IMR-90 (cell line): ENCODE measurements around the gene TSPEAR. TPM values are rescaled to one million over a fixed set of nuclear protein-coding genes. Genes with fewer than 3 reads are reported as not detected.

Source experiments
- ATAC-seq: fragments of 200-7000 bp; cut with Tn5 transposase; 2 replicates; pipeline ENCODE4 v1.9.1; 2020; ENCODE audit warnings: low read depth, mild to moderate bottlenecking, moderate library complexity
- BruUV-seq: library from RNA; stranded (reverse); fragments of 400-500 nt; replicated peaks from 2 replicates; lab custom pipeline; 2021; lab: Mats Ljungman, UMichigan
- CTCF ChIA-PET: fragments of 300-600 bp; formaldehyde crosslinking; extraction: SDS; loops from one replicate; lab custom pipeline; 2021; ENCODE audit warnings: antibody characterized with exemption; lab: Yijun Ruan, JAX
- POLR2A ChIA-PET: fragments of 300-600 bp; sonication (Branson Sonifier 250); formaldehyde crosslinking; loops from one replicate; lab custom pipeline; 2022; ENCODE audit warnings: antibody characterized with exemption; ENCODE audit not compliant: unreplicated experiment; lab: Charles Lee
- DNase-seq: peaks from one replicate; pipeline ENCODE4 v3.0.0; 2013
- H2AFZ ChIP-seq: replicated peaks from 2 replicates; pipeline ENCODE3; 2013; ENCODE audit warnings: low read length, mild to moderate bottlenecking; ENCODE audit not compliant: poor library complexity
- H2AK5ac ChIP-seq: 2 replicates; pipeline ENCODE4 v1.6.1; 2013; ENCODE audit warnings: low read depth, low read length, inconsistent platforms
- H2AK9ac ChIP-seq: replicated peaks from 2 replicates; pipeline ENCODE3; 2013; ENCODE audit warnings: mild to moderate bottlenecking, low read depth, low read length, moderate library complexity; ENCODE audit not compliant: poor library complexity
- H2BK120ac ChIP-seq: 2 replicates; pipeline ENCODE4 v1.6.1; 2013; ENCODE audit warnings: low read depth, low read length, inconsistent platforms
- H2BK15ac ChIP-seq: 3 replicates; pipeline ENCODE4 v1.6.1; 2013; ENCODE audit warnings: low read depth, low read length, inconsistent platforms
- H2BK20ac ChIP-seq: 2 replicates; pipeline ENCODE4 v1.6.1; 2013; ENCODE audit warnings: low read depth, mild to moderate bottlenecking, inconsistent platforms, low read length, moderate library complexity
- H2BK5ac ChIP-seq: 2 replicates; pipeline ENCODE4 v1.6.1; 2013; ENCODE audit warnings: mild to moderate bottlenecking, low read depth, low read length, inconsistent platforms; ENCODE audit not compliant: poor library complexity, severe bottlenecking
- H3K14ac ChIP-seq: replicated peaks from 2 replicates; pipeline ENCODE4 v1.6.1; 2013; ENCODE audit warnings: low read depth, low read length, inconsistent platforms
- H3K18ac ChIP-seq: 2 replicates; pipeline ENCODE4 v1.6.1; 2013; ENCODE audit warnings: low read depth, low read length, control low read depth
- H3K23ac ChIP-seq: 2 replicates; pipeline ENCODE4 v1.6.1; 2013; ENCODE audit warnings: low read depth, low read length, inconsistent platforms
- H3K27ac ChIP-seq: 2 replicates; pipeline ENCODE4 v1.5.1; 2013; ENCODE audit warnings: mild to moderate bottlenecking, control low read depth, low read length; ENCODE audit not compliant: insufficient read depth
- H3K27me3 ChIP-seq: 2 replicates; pipeline ENCODE4 v1.6.1; 2013; ENCODE audit warnings: low read length; ENCODE audit not compliant: control insufficient read depth, insufficient read depth
- H3K36me3 ChIP-seq: 2 replicates; pipeline ENCODE4 v1.6.1; 2013; ENCODE audit warnings: low read length, mixed read lengths; ENCODE audit not compliant: control insufficient read depth, insufficient read depth
- H3K4ac ChIP-seq: 2 replicates; pipeline ENCODE4 v1.6.1; 2013; ENCODE audit warnings: low read depth, low read length, inconsistent platforms
- H3K4me1 ChIP-seq: 2 replicates; pipeline ENCODE4 v1.6.1; 2013; ENCODE audit warnings: low read length, mixed read lengths; ENCODE audit not compliant: control insufficient read depth, insufficient read depth
- H3K4me2 ChIP-seq: 2 replicates; pipeline ENCODE4 v1.6.1; 2013; ENCODE audit warnings: low read depth, mild to moderate bottlenecking, control low read depth, low read length, moderate library complexity
- H3K4me3 ChIP-seq: 2 replicates; pipeline ENCODE4 v1.5.1; 2013; ENCODE audit warnings: low read depth, mild to moderate bottlenecking, control low read depth, low read length, moderate library complexity; ENCODE audit not compliant: insufficient read depth
- H3K56ac ChIP-seq: 2 replicates; pipeline ENCODE4 v1.6.1; 2013; ENCODE audit warnings: low read length, inconsistent platforms; ENCODE audit not compliant: insufficient read depth; ENCODE audit errors: extremely low read depth
- H3K79me1 ChIP-seq, 2 experiments: 2 replicates each; pipeline ENCODE4 v1.6.1; 2013; ENCODE audit warnings: low read length in 2 of 2, inconsistent platforms in 1 of 2, low read depth in 1 of 2
- H3K9ac ChIP-seq: 2 replicates; pipeline ENCODE4 v1.6.1; 2013; ENCODE audit warnings: low read depth, low read length, control low read depth
- H3K9me1 ChIP-seq: 2 replicates; pipeline ENCODE4 v1.6.1; 2013; ENCODE audit warnings: low read length, inconsistent platforms; ENCODE audit not compliant: insufficient read depth
- H3K9me3 ChIP-seq: 2 replicates; pipeline ENCODE4 v1.6.1; 2013; ENCODE audit warnings: low read length; ENCODE audit not compliant: control insufficient read depth, insufficient read depth
- H4K20me1 ChIP-seq: 2 replicates; pipeline ENCODE4 v1.6.1; 2013; ENCODE audit warnings: low read length, inconsistent platforms; ENCODE audit not compliant: insufficient read depth
- H4K5ac ChIP-seq: 2 replicates; pipeline ENCODE4 v1.6.1; 2013; ENCODE audit warnings: mild to moderate bottlenecking, low read depth, low read length, control low read depth
- H4K8ac ChIP-seq, 2 experiments: 2 replicates each; pipeline ENCODE4 v1.6.1; 2013; ENCODE audit warnings: low read depth in 2 of 2, low read length in 2 of 2, control low read depth in 1 of 2, inconsistent platforms in 1 of 2
- H4K91ac ChIP-seq: 2 replicates; pipeline ENCODE4 v1.6.1; 2013; ENCODE audit warnings: low read depth, low read length, inconsistent platforms; ENCODE audit not compliant: insufficient read depth
- BHLHE40 ChIP-seq: fragments of 150-350 bp; IDR thresholded peaks from 2 replicates; pipeline ENCODE4 v1.6.1; 2016; ENCODE audit warnings: mild to moderate bottlenecking, low read depth, low read length
- CHD1 ChIP-seq: IDR thresholded peaks from 2 replicates; pipeline ENCODE4 v1.6.1; 2012; ENCODE audit warnings: low read depth, low read length, improper control_type of control experiment
- ELK1 ChIP-seq: fragments of 150-350 bp; IDR thresholded peaks from 2 replicates; pipeline ENCODE4 v1.6.1; 2016; ENCODE audit warnings: low read depth, mild to moderate bottlenecking, low read length, moderate library complexity, borderline replicate concordance
- FOS ChIP-seq: fragments of 150-350 bp; IDR thresholded peaks from 2 replicates; pipeline ENCODE4 v1.6.1; 2016; ENCODE audit warnings: low read depth, low read length
- MXI1 ChIP-seq: IDR thresholded peaks from 2 replicates; pipeline ENCODE4 v1.6.1; 2012; ENCODE audit warnings: low read depth, mild to moderate bottlenecking, low read length, moderate library complexity, borderline replicate concordance
- NFE2L2 ChIP-seq: fragments of 150-350 bp; IDR thresholded peaks from 2 replicates; pipeline ENCODE4 v1.6.1; 2016; ENCODE audit warnings: low read depth, mild to moderate bottlenecking, low read length
- POLR2A ChIP-seq: IDR thresholded peaks from 2 replicates; pipeline ENCODE4 v1.6.1; 2012; ENCODE audit warnings: mild to moderate bottlenecking, low read depth, low read length
- RAD21 ChIP-seq: IDR thresholded peaks from 2 replicates; pipeline ENCODE4 v1.6.1; 2012; ENCODE audit warnings: low read length, improper control_type of control experiment
- SMC3 ChIP-seq: fragments of 150-350 bp; IDR thresholded peaks from 2 replicates; pipeline ENCODE4 v1.6.1; 2016; ENCODE audit warnings: low read depth, mild to moderate bottlenecking, antibody characterized with exemption, low read length, moderate library complexity
- WGBS, 2 experiments: methylation state at CpG; one replicate each; pipeline versions ENCODE4 v1.1.5 to v1.1.7; 2013; ENCODE audit warnings: missing lambda C conversion rate in 2 of 2; ENCODE audit not compliant: insufficient read length in 1 of 2; ENCODE audit errors: extremely low coverage in 2 of 2; 5-methylcytosine and 5-hydroxymethylcytosine counted together
- dilution Hi-C: fragments of 300-500 bp; cut with HindIII; formaldehyde crosslinking; loops from one replicate; pipeline ENCODE4 v1.14.3; 2018; ENCODE audit warnings: low sequenced_read_pairs; ENCODE audit not compliant: unreplicated experiment
- in situ Hi-C: fragments of 300-500 bp; cut with MboI; formaldehyde crosslinking; loops from 3 replicates; pipeline ENCODE4 v1.14.3; 2019; ENCODE audit warnings: low sequenced_read_pairs, inconsistent platforms, mixed read lengths
- intact Hi-C: fragments of 100-400 bp; cut with micrococcal nuclease; formaldehyde crosslinking; loops from 2 replicates; pipeline ENCODE4 v1.10.0; 2022
- polyA plus RNA-seq, 3 experiments: library from polyadenylated mRNA; depleted of rRNA; stranded (reverse); fragments of >200 nt; gene quantifications; 2 replicates each; pipeline ENCODE4 v1.2.3, GENCODE V29; 2012; ENCODE audit warnings: low replicate concordance in 1 of 3
- total RNA-seq: library from RNA; depleted of rRNA; stranded (reverse); fragments of >200 nt; gene quantifications from 2 replicates; pipeline ENCODE4 v1.2.3, GENCODE V29; 2012
- TF ChIP-seq, protein P1 (sequence below): conservative IDR thresholded peaks from 2 replicates; pipeline ENCODE4 v1.5.1; 2012; ENCODE audit warnings: mild to moderate bottlenecking, low read depth, low read length, improper control_type of control experiment

Gene TSPEAR
- total and polyA plus RNA-seq, 2 of the 4 experiments (the other 2 are of a cell fraction), result not detected

DNA sequence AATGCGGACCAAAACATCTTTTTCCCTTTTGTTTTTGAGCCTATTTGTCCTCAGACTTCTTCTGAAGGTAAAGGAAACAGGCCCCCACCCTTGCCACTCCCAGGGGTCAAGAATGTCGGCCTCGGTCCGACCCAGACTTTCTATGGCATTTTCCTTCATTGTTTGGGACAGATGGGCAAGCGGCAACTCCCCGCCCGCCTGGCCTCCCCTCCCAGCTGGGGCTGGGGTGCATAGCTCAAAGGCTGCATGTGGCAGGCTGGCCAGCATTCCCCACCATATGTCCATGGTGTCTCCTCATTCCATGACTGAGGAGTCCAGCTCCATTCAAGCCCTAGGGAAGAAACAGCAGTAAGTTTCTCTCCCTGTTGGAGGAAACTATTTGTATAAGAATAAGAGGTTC, 29.4 kb upstream of the TSPEAR start:
- H4K5ac ChIP-seq, result no peak overlapping the region
- H3K27ac ChIP-seq, result no peak overlapping the region
- H4K91ac ChIP-seq, result no peak overlapping the region
- no peak overlapping the region for H4K8ac ChIP-seq
- dilution Hi-C loops, result no loop called here
- H3K14ac ChIP-seq, result no peak overlapping the region
- H3K23ac ChIP-seq, result no peak overlapping the region
- H3K9me3 ChIP-seq, result peaks cover 37% of the 10 kb centered on the region
- no peak overlapping the region for H3K56ac ChIP-seq
- DNase-seq (no peak), ATAC-seq (no peak)
- no peak overlapping the region for H2BK20ac ChIP-seq
- H4K20me1 ChIP-seq, result no peaks in the 10 kb centered on the region
- no peak overlapping the region for H2AK5ac ChIP-seq
- H3K18ac ChIP-seq, result no peak overlapping the region
- WGBS, 2 experiments, result 71% methylated on average over 6 of the region's 7 CpGs; no CpG with 5 or more reads in 1 of the 2 experiments
- in situ Hi-C loops, result no loop called here
- H3K27me3 ChIP-seq, result peaks cover 9% of the 10 kb centered on the region
- no peak overlapping the region for H2BK5ac ChIP-seq
- H3K4me1 ChIP-seq, result no peaks in the 10 kb centered on the region
- intact Hi-C loops, result no loop called here
- H2BK15ac ChIP-seq, result no peak overlapping the region
- CTCF ChIA-PET, result no interaction called here
- no peak overlapping the region for H2AK9ac ChIP-seq
- H3K9ac ChIP-seq, result no peak overlapping the region
- no peak overlapping the region for H2AFZ ChIP-seq
- no peaks in the 10 kb centered on the region for H3K36me3 ChIP-seq
- no peak overlapping the region for H3K4me2 ChIP-seq
- TF ChIP-seq CHD1 (no peak), ELK1 (no peak), MXI1 (no peak), SMC3 (no peak), RAD21 (no peak), FOS (no peak), NFE2L2 (no peak), BHLHE40 (no peak), POLR2A (no peak)
- TF ChIP-seq, protein P1, sequence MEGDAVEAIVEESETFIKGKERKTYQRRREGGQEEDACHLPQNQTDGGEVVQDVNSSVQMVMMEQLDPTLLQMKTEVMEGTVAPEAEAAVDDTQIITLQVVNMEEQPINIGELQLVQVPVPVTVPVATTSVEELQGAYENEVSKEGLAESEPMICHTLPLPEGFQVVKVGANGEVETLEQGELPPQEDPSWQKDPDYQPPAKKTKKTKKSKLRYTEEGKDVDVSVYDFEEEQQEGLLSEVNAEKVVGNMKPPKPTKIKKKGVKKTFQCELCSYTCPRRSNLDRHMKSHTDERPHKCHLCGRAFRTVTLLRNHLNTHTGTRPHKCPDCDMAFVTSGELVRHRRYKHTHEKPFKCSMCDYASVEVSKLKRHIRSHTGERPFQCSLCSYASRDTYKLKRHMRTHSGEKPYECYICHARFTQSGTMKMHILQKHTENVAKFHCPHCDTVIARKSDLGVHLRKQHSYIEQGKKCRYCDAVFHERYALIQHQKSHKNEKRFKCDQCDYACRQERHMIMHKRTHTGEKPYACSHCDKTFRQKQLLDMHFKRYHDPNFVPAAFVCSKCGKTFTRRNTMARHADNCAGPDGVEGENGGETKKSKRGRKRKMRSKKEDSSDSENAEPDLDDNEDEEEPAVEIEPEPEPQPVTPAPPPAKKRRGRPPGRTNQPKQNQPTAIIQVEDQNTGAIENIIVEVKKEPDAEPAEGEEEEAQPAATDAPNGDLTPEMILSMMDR, result no peak
- no peaks in the 10 kb centered on the region for H3K79me1 ChIP-seq
- POLR2A ChIA-PET, result no interaction called here
- H3K4ac ChIP-seq, result no peak overlapping the region
- BruUV-seq, result no TSS peak
- H3K9me1 ChIP-seq, result no peaks in the 10 kb centered on the region
- no peak overlapping the region for H2BK120ac ChIP-seq
- no peak overlapping the region for H3K4me3 ChIP-seq
